ENCODE data around the gene IDE. TPM values are rescaled to one million over a fixed set of nuclear protein-coding genes. Genes with fewer than 3 reads are reported as not detected.
"Not testable (repeated sequence)": the region's sequence is repeated elsewhere in the genome, so short reads cannot be mapped to it uniquely, and the experiment has no call there.

The IDE gene
- total RNA-seq, 1 experiment from 2014 or later = 55.8 TPM

DNA sequence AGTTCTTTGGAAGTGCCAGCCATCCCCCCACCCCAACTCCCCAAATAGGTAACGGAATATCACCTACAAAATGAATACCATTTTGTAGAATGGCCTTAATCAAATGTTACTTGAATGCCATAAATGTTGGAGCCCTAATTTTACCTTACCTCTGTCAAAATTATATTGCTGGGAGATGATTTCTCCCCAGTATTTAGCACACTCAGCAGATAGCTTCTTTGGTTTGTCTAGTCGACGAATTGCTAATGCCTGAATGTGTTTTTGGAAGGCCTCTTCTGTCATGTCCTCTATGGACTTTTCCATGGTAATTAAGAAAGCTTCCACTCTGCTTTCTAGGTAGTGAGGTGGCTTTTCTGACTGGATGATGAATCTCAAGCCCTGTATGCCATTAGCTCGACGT lies 110.3 kb downstream of the IDE start:
- RAD21 ChIA-PET (ENCODE audit: low non-redundant PET in 1 of 2, low total read pairs in 2 of 2, uncharacterized antibody in 2 of 2, unreplicated experiment in 2 of 2) = no interaction called here
- Histone ChIP-seq H3K4me1 (ENCODE audit: control insufficient read depth in 1 of 2, insufficient read depth in 2 of 2, low read length in 2 of 2) (no peaks in the 10 kb centered on the region), H2AFZ (ENCODE audit: low read depth, low read length, poor library complexity, severe bottlenecking) (no peak overlapping the region), H3K27me3 (ENCODE audit: insufficient read depth, low read length) (no peaks in the 10 kb centered on the region), H3K9me2 (ENCODE audit: insufficient read depth) (no peaks in the 10 kb centered on the region), H4K20me1 (ENCODE audit: insufficient read depth) (no peaks in the 10 kb centered on the region), H3K4me3 (replicated peaks in 1 of 2; ENCODE audit: low read depth in 1 of 2, low read length in 2 of 2) (no peak overlapping the region), H3K9ac (ENCODE audit: low read length) (no peak overlapping the region), H3K27ac (ENCODE audit: low read depth, low read length) (no peak overlapping the region), H3K36me3 (ENCODE audit: control insufficient read depth in 1 of 2, insufficient read depth in 2 of 2, low read length in 2 of 2) (peaks cover 6 to 11% of the 10 kb centered on the region in 2 experiments; a peak in 3 of 4 replicates), H3K9me3 (ENCODE audit: control insufficient read depth in 1 of 2, insufficient read depth in 1 of 2, low read depth in 1 of 2, low read length in 2 of 2) (no peaks in the 10 kb centered on the region), H3K79me2 (ENCODE audit: insufficient read depth, low read length) (no peaks in the 10 kb centered on the region), H3K4me2 (ENCODE audit: low read length) (no peak overlapping the region)
- BruUV-seq (replicated peaks) = no TSS peak
- POLR2A ChIA-PET = no interaction called here
- DNase-seq (ENCODE audit: low read depth, low spot score) (no peak), ATAC-seq (no peak)
- CTCF ChIA-PET = no interaction called here
- intact Hi-C loops (cut with micrococcal nuclease) = no loop called here
- TF ChIP-seq EZH2phosphoT487 (IDR thresholded peaks at IDR 0.05; ENCODE audit: borderline replicate concordance) (no peak), RAD21 (IDR thresholded peaks at IDR 0.05; ENCODE audit: low read depth) (no peak), SIN3A (IDR thresholded peaks at IDR 0.05; ENCODE audit: low read depth) (no peak), CEBPB (IDR thresholded peaks at IDR 0.05; ENCODE audit: low read depth) (no peak), SRF (IDR thresholded peaks at IDR 0.05; ENCODE audit: low read depth) (no peak), ZFX (IDR thresholded peaks at IDR 0.05) (no peak), TCF7L2 (IDR thresholded peaks at IDR 0.05; ENCODE audit: borderline replicate concordance, extremely low read depth, insufficient read depth, insufficient read length) (no peak), POLR2A (IDR thresholded peaks at IDR 0.05; ENCODE audit: borderline replicate concordance, extremely low read depth, insufficient read depth, insufficient read length) (no peak), POLR2AphosphoS5 (IDR thresholded peaks at IDR 0.05; ENCODE audit: low read depth, low read length) (no peak), JUND (IDR thresholded peaks at IDR 0.05) (no peak), YY1 (IDR thresholded peaks at IDR 0.05; ENCODE audit: extremely low read depth, insufficient replicate concordance, low read depth, low read length) (no peak), ZNF274 (IDR thresholded peaks at IDR 0.05; ENCODE audit: low read depth, low read length) (no peak), ELF1 (IDR thresholded peaks at IDR 0.05; ENCODE audit: borderline replicate concordance, low read depth) (no peak), CBX3 (IDR thresholded peaks at IDR 0.05; ENCODE audit: low read depth) (no peak)
- TF ChIP-seq, protein P1, sequence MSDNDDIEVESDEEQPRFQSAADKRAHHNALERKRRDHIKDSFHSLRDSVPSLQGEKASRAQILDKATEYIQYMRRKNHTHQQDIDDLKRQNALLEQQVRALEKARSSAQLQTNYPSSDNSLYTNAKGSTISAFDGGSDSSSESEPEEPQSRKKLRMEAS (IDR thresholded peaks at IDR 0.05) = no peak

DNA sequence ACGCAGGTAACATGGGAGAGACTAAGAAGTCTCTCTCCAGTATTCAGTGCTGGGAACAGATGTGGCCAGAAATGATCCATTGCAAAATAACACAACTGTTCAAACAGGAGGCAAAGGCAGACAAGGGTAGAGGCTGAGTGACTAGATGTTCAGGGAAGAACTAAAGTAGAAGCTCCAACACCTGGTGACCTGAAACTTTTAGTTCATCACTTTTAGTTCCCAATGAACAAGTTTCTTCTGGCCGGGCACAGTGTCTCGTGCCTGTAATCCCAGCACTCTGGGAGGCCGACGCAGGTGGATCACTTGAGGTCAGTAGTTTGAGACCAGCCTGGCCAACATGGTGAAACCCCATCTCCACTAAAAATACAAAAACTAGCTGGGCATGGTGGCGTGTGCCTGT lies 118.9 kb downstream of the IDE start:
- H2AFZ ChIP-seq (ENCODE audit: low read depth, low read length, poor library complexity, severe bottlenecking); H3K9me3 ChIP-seq (ENCODE audit: control insufficient read depth in 1 of 2, insufficient read depth in 1 of 2, low read depth in 1 of 2, low read length in 2 of 2); H3K4me2 ChIP-seq (ENCODE audit: low read length); ATAC-seq; H3K4me3 ChIP-seq (replicated peaks in 1 of 2; ENCODE audit: low read depth in 1 of 2, low read length in 2 of 2); RAD21 ChIA-PET (ENCODE audit: low non-redundant PET in 1 of 2, low total read pairs in 2 of 2, uncharacterized antibody in 2 of 2, unreplicated experiment in 2 of 2); H4K20me1 ChIP-seq (ENCODE audit: insufficient read depth); BruUV-seq (replicated peaks); DNase-seq (ENCODE audit: low read depth, low spot score); H3K27me3 ChIP-seq (ENCODE audit: insufficient read depth, low read length); H3K9ac ChIP-seq (ENCODE audit: low read length); H3K27ac ChIP-seq (ENCODE audit: low read depth, low read length); H3K79me2 ChIP-seq (ENCODE audit: insufficient read depth, low read length); CTCF ChIA-PET; H3K9me2 ChIP-seq (ENCODE audit: insufficient read depth); POLR2A ChIA-PET; intact Hi-C loops (cut with micrococcal nuclease); H3K4me1 ChIP-seq (ENCODE audit: control insufficient read depth in 1 of 2, insufficient read depth in 2 of 2, low read length in 2 of 2): not testable (repeated sequence)
- peaks cover 4 to 12% of the 10 kb centered on the region in 2 experiments; a peak in 3 of 4 replicates for H3K36me3 ChIP-seq (ENCODE audit: control insufficient read depth in 1 of 2, insufficient read depth in 2 of 2, low read length in 2 of 2)
